Right atrium auricular region (tissue), 2 donors: ENCODE results near the gene HLA-B. TPM values are rescaled to one million over a fixed set of nuclear protein-coding genes. Genes with fewer than 3 reads are reported as not detected.

Source experiments
- DNase-seq: peaks from one replicate; pipeline ENCODE4 v3.0.0-alpha.2; 2019; ENCODE audit warnings: low spot score
- H3K27ac ChIP-seq, 2 donors: fragments of 200-600 bp; sonication (generic); 1 replicate in 1 of 2; 2 replicates in 1 of 2; pipeline ENCODE4 v1.5.1; 2016 to 2019
- H3K27me3 ChIP-seq, 2 donors: fragments of 200-600 bp; sonication (generic); one replicate each; pipeline versions ENCODE4 v1.5.1 to v1.6.0; 2017 to 2019
- H3K36me3 ChIP-seq: fragments of 200-600 bp; sonication (generic); one replicate; pipeline ENCODE4 v1.5.1; 2016
- H3K4me1 ChIP-seq, 2 donors: fragments of 200-600 bp; sonication (generic); one replicate each; pipeline versions ENCODE4 v1.5.1 to v1.6.0; 2017 to 2019
- H3K4me3 ChIP-seq, 2 donors: fragments of 200-600 bp; sonication (generic); 1 replicate in 1 of 2; 2 replicates in 1 of 2; pipeline ENCODE4 v1.5.1; 2017 to 2019; ENCODE audit warnings: mild to moderate bottlenecking in 1 of 2, moderate library complexity in 1 of 2
- H3K9me3 ChIP-seq, 2 donors: fragments of 200-600 bp; sonication (generic); one replicate each; pipeline ENCODE4 v1.5.1; 2019
- total RNA-seq, 2 donors: library from RNA; depleted of rRNA; stranded (reverse); fragments of >200 nt; gene quantifications; one replicate each; pipeline ENCODE4 v1.1.0, GENCODE V29; 2016
- TF ChIP-seq, protein P1 (sequence below), 2 donors: fragments of 200-600 bp; sonication (generic); IDR thresholded peaks; one replicate each; pipeline ENCODE4 v1.5.1; 2019; ENCODE audit warnings: antibody characterized with exemption in 2 of 2

The HLA-B gene
- total RNA-seq, 2 donors from 2014 or later = 297 to 584 TPM

DNA sequence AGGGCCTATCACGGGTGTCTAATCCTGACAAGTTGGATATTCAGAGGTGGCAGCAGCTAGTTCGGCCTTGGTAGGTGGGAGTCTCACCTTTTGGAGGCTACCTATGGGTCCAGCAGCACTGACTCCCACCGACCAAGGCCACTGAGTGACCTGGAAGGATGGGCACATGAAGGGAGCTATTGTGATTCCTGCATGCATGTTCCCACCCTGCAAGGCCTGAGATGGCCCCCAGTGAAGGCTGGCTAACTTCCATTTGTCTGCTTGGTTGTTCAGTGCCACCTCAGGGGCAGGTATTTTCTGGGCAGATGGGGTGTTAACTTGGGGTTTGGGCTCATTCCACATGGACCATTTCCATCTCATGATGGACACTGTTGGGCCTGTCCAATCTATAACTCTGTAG lies 28.1 kb upstream of the HLA-B start:
- no peak overlapping the region for H3K4me3 ChIP-seq
- TF ChIP-seq, protein P1, sequence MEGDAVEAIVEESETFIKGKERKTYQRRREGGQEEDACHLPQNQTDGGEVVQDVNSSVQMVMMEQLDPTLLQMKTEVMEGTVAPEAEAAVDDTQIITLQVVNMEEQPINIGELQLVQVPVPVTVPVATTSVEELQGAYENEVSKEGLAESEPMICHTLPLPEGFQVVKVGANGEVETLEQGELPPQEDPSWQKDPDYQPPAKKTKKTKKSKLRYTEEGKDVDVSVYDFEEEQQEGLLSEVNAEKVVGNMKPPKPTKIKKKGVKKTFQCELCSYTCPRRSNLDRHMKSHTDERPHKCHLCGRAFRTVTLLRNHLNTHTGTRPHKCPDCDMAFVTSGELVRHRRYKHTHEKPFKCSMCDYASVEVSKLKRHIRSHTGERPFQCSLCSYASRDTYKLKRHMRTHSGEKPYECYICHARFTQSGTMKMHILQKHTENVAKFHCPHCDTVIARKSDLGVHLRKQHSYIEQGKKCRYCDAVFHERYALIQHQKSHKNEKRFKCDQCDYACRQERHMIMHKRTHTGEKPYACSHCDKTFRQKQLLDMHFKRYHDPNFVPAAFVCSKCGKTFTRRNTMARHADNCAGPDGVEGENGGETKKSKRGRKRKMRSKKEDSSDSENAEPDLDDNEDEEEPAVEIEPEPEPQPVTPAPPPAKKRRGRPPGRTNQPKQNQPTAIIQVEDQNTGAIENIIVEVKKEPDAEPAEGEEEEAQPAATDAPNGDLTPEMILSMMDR (IDR thresholded peaks at IDR 0.05) = no peak
- H3K27ac ChIP-seq = no peak overlapping the region
- no peaks in the 10 kb centered on the region for H3K9me3 ChIP-seq
- H3K36me3 ChIP-seq = no peaks in the 10 kb centered on the region
- no peak for DNase-seq
- no peaks in the 10 kb centered on the region for H3K27me3 ChIP-seq
- no peaks in the 10 kb centered on the region for H3K4me1 ChIP-seq

DNA sequence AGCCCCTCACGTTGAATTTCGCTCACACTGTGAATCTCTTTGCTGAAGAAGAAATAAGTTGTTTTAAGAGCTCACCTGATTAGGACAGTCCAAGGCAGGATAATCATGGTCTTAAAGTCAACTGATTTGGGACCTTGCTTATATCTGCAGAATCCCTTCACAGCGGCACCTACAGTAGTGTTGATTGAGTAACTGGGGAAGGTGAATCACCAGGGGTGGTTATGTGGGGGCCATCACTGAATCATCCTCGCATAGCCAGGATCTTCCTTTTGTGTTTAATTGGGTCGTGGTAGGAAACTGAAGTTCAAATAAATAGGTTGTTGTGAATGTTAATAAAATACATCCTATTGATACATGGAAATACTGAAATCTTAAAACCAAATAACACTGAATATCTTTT lies 26.2 kb upstream of the HLA-B start:
- no peak overlapping the region for H3K4me3 ChIP-seq
- DNase-seq = no peak
- no peaks in the 10 kb centered on the region for H3K4me1 ChIP-seq
- H3K27me3 ChIP-seq = no peaks in the 10 kb centered on the region
- no peaks in the 10 kb centered on the region for H3K36me3 ChIP-seq
- H3K9me3 ChIP-seq = no peaks in the 10 kb centered on the region
- TF ChIP-seq, protein P1 (IDR thresholded peaks at IDR 0.05) = no peak
- no peak overlapping the region for H3K27ac ChIP-seq

DNA sequence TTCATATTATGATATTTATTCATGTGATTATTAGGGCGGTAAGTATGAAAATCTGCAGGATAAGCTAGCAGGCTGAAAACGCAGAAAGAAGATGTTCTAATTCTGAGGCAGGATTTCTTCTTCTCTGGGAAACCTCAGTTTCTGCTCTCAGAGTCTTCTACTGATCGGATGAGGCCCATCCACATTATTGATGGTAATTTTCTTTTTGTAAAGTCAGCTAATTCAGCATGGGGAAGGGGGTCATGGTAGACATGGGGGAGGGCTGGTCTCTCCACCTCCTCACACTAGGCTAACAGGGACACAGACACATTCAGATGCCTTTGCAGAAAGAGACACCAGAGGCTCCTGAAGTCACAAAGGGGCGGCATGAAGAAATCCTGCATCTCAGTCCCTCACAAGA lies 24.7 kb upstream of the HLA-B start:
- TF ChIP-seq, protein P1 (IDR thresholded peaks at IDR 0.05) = no peak
- Histone ChIP-seq H3K4me1 (no peaks in the 10 kb centered on the region), H3K36me3 (no peaks in the 10 kb centered on the region), H3K9me3 (no peaks in the 10 kb centered on the region), H3K27me3 (no peaks in the 10 kb centered on the region), H3K4me3 (no peak overlapping the region), H3K27ac (no peak overlapping the region)
- DNase-seq = no peak

DNA sequence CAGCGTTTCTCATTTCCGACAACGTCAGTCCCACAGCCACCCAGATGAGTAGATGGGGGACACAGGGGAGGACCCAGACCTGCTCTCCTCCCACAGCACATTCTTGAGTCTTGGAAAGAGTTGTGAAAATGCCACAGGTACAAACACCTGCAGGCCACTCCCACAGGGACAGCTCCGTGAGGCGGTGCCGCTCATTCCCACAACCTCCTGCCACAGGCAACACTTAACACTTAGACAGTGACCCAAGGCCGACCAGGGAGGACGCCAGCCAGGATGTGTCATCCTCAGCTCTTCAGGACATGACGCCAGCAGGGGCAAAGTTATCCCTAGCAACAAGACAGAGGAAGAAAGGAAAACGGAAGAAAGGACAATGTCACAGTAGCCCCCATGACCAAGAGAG lies 22.9 kb upstream of the HLA-B start:
- Histone ChIP-seq H3K27ac (no peak overlapping the region), H3K4me3 (no peak overlapping the region), H3K36me3 (no peaks in the 10 kb centered on the region), H3K27me3 (no peaks in the 10 kb centered on the region), H3K9me3 (no peaks in the 10 kb centered on the region), H3K4me1 (no peaks in the 10 kb centered on the region)
- DNase-seq = no peak
- TF ChIP-seq, protein P1 (IDR thresholded peaks at IDR 0.05) = no peak

DNA sequence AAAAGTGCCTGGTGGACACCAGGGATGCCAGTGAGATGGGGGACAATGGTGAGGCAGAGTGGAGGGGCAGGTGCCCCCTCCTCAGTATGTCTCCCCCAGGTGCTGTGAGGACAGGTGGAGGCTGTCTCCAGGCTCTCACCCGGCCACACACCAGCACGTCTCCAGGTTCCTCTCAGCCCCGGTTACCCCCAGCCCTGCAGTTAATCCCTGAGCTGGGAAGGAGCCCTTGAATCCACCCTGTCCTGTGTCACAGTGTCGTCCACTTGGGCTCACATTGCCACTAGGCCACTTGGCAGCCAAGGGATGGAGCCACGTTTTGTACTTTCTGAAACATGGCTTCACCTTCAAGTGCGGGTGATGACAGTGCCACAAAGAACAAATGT lies 21.7 kb upstream of the HLA-B start:
- H3K27me3 ChIP-seq = no peaks in the 10 kb centered on the region
- no peaks in the 10 kb centered on the region for H3K9me3 ChIP-seq
- no peak overlapping the region for H3K4me3 ChIP-seq
- no peak for DNase-seq
- TF ChIP-seq, protein P1 (IDR thresholded peaks at IDR 0.05) = no peak
- H3K27ac ChIP-seq = no peak overlapping the region
- no peaks in the 10 kb centered on the region for H3K36me3 ChIP-seq
- no peaks in the 10 kb centered on the region for H3K4me1 ChIP-seq

DNA sequence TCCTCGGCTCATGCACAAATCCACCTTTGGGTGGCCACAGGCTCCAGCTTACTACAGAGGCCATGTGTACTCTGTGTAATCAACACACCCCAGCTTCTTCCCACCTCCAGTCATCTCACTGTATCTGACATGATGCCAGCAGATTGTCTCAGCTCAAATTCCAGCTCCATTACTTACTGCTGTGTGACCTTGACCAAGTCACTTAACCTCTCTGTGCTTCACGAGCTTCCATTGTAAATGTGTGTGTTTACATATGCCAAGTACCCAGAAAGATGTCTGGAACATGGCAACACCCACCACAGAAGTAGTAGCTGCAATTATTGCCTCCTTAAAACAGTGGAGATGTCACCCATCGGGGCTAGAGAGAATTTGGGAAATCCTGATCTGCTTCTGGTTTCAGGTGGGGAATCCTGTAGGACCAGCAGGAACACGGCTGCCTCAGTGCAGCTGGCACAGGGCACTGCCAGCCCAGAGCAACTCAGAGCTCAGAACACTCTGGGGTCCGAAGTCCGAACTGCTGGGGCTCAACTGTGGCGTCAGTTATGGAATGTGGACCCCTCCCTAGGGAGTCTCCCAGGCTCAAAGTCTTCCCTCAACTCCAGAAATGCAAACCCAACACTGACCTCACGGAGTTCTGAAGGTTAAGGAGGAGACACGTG lies 21.2 kb upstream of the HLA-B start:
- TF ChIP-seq, protein P1 (IDR thresholded peaks at IDR 0.05) = no peak
- Histone ChIP-seq H3K9me3 (no peaks in the 10 kb centered on the region), H3K4me1 (no peaks in the 10 kb centered on the region), H3K4me3 (no peak overlapping the region), H3K27ac (no peak overlapping the region), H3K36me3 (no peaks in the 10 kb centered on the region), H3K27me3 (no peaks in the 10 kb centered on the region)
- no peak for DNase-seq
